Ovary (tissue), 3 donors: ENCODE results near the gene GJB4.

Source experiments
- CTCF ChIP-seq, 3 donors: fragments of 450-650 bp in 2 of 3; fragments of 200-600 bp in 1 of 3; IDR thresholded peaks; one replicate each; pipeline versions ENCODE4 v1.5.1 to v1.8.0; 2016 to 2022; ENCODE audit warnings: antibody characterized with exemption in 3 of 3, mild to moderate bottlenecking in 1 of 3
- EP300 ChIP-seq: sonication (generic); formaldehyde crosslinking; IDR thresholded peaks from one replicate; pipeline ENCODE4 v1.6.1; 2017; ENCODE audit warnings: antibody characterized with exemption
- POLR2A ChIP-seq: fragments of 450-650 bp; IDR thresholded peaks from one replicate; pipeline ENCODE4 v1.6.1; 2017; ENCODE audit warnings: antibody characterized with exemption, mild to moderate bottlenecking, moderate library complexity
- donor health status: DM: no; HTN: no; CAD: no.

GRCh38 chr1:34784751-34785221, 25.2 kb downstream of the GJB4 start:
- TF ChIP-seq CTCF (IDR thresholded peaks at IDR 0.05) (no peak), POLR2A (no peak), EP300 (no peak)
